GM19193 (cell line): ENCODE results near the gene MYH9.

ENCODE experiments used
- POLR2A ChIP-seq: IDR thresholded peaks from 4 replicates; pipeline ENCODE4 v1.6.1; 2011; ENCODE audit not compliant: insufficient read depth, insufficient read length; ENCODE audit errors: extremely low read depth

Gene MYH9

DNA sequence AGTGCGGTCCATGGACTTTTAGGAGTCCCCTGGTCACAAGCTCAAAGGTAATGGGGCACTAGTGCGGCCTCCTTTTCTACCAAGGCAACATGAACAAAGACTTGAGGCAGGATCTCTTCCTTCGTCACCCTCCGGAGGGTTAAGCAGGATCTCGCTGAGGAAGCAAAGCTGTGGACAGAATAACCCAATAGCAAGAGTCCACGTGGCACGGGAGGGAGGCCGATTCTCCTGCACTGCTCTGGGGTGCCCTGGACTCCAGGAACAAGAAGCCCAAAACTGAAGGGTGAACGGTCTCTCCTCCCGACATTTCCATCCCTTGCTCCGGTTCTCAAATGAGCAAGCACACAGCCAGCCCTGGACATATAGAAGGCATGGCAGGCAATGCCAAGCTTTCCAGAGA lies 20.7 kb downstream of the MYH9 start:
- TF ChIP-seq POLR2A, result no peak

DNA sequence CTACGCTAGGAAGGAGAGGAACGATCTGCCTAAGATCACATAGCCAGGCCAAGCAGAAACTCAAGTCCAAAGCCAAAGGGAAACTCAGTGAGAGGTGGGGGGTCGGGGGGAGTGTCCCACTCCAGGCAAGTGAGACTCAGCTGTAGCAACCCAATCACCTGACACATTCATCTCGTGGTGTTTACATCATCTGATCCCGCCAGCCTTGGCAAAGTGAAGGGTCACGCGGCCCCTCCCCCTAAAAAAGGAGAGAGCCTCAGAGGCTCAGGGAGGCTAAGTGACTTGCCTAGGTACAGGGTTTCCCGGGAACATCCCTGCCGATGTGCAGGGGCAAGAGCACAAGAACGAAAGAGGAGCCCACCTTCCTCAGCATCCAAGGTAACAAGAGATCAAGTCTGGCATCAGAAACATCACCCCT lies 21.5 kb downstream of the MYH9 start:
- TF ChIP-seq POLR2A, result no peak

GRCh38 chr22:36365020-36365411 lies 22.8 kb downstream of the MYH9 start:
- TF ChIP-seq POLR2A, result no peak

DNA sequence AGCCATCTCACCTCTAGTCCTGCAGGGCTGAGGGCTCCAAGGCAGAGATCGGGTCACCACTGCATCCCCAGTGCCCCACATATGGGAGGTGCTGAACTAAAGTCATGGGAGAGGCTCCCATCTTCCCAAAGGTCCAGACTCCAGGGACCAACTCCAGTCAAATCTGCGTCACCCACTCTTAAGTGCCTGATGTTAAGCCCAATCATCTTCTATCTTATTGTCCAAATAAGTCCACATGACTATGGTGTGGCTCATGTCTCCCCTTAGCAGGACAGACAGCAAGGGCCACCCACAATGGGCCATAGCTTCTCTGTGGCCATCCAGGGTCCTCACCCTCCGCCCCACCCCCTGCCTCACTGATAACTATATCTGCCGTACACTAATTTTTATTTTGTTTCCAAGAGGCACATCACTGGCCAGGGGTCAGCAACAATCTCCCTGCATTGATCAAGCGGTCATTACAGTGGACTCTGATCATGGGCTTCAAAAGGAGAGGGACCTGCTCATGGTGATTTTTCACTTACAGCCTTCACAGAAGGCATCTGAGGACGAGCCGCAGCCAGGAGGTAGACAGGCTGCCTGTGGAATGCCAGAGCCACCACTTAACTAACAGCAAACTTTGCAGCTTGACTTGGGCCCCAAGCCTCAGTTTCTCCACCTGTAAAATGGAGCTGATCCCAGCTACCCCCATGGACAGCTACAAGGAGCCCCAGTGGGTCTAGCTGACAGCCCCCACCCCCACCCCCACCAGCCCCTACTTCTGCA lies 23.3 kb downstream of the MYH9 start:
- TF ChIP-seq POLR2A, result no peak

GRCh38 chr22:36363349-36363981 lies 24.3 kb downstream of the MYH9 start:
- no peak for TF ChIP-seq POLR2A

DNA sequence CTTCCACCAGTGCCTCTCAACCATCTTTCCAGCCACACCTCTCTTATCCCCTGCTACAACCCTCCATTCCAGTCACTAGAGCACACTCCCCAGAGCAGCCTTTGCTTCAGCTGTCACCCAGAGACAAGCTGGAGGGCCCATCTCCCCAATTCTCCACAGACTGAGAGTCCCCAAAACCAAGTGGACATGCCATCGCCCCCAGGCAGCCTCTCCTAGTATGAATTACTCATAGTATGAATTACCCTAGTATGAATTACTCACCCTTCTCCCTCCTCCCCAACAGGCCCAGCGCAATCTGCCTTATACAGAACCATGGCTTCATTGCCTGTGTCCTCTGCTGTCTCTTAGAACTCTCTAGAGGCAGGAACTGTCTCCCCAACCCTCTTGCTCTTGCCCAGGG lies 24.8 kb downstream of the MYH9 start:
- no peak for TF ChIP-seq POLR2A

- TF ChIP-seq POLR2A, result no peak
Observed at GRCh38 chr22:36362075-36362474, 25.7 kb downstream of the MYH9 start.

GRCh38 chr22:36360871-36361383 lies 26.8 kb downstream of the MYH9 start:
- no peak for TF ChIP-seq POLR2A

- no peak for TF ChIP-seq POLR2A
Observed at GRCh38 chr22:36360011-36360410, 27.8 kb downstream of the MYH9 start.

GRCh38 chr22:36359470-36359996 lies 28.2 kb downstream of the MYH9 start:
- no peak for TF ChIP-seq POLR2A

GRCh38 chr22:36358533-36359469 lies 29.0 kb downstream of the MYH9 start:
- TF ChIP-seq POLR2A, result no peak

DNA sequence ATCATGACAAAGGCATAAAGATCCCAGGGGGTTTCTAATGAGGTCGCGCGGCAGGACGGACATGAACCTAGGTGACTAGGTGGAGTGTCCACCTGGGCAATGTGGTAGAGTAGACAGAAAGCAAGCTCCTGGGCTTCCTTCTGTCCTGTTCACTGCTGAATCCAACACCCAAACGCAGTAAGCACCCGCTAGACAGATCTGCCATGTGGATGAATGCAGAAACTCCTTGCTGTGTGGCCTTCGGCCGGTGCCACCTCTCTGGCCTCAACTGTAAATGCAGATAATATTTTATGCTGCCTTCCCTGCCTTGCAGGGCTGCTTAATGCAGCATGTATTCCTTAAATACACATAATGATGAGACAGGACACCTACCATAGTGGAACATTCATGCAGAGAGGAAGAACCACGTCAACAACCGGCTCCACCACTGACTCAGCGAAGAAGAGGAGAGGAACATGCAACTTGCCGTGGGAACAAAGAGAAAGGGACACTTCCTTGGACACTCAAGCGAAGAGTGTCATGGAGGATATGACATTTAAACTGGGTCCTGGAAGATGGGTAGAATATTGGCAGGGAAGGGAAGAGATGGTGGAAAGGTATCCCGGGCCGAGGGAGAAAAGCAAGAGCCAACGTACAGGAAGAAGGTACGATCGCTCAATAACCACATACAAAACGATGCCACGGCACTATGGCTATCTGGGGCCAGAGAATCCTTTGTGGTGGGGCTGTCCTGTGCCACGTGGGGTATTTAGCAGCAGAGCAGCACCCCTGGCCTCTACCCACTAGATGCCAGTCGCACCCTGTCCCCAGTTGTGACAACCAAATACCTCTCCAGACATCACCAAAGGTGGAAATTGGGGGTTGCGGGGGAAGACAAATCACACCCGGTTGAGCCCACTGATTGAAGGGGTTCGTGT lies 30.8 kb downstream of the MYH9 start:
- TF ChIP-seq POLR2A, result no peak

DNA sequence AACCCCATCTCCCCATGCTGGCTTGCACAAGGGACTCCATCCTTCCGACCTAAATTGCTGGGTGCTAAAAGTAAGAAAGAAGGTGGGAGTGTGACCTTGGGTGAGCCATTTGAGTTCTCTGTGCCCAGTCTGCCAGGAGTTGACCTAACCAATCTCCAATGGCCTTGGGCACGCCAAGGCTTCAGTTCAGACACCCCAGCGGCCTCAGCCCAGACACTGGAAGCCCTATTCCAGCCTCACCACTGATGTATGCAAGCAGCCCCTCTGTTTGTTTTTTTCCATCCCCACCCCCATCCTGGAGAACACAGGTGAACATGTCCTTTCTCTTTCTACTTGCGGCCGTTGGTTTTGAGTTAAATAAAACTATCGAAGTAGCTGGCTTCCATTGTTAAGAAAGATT lies 31.9 kb downstream of the MYH9 start:
- TF ChIP-seq POLR2A, result no peak

- TF ChIP-seq POLR2A, result no peak
Observed at GRCh38 chr22:36355362-36355761, 32.4 kb downstream of the MYH9 start.
